AG20443 (cell line): ENCODE results near the gene DHX57.

Source experiments
- DNase-seq: peaks from one replicate; pipeline ENCODE4 v3.0.0; 2012; ENCODE audit warnings: low spot score, mixed read lengths

Gene DHX57

GRCh38 chr2:38750011-38750890 is 125.5 kb downstream of the DHX57 start:
- peak; percentile 83 for DNase-seq

- DNase-seq, result no peak
These were observed 126.6 kb downstream of the DHX57 start for GRCh38 chr2:38748943-38749804.

DNA sequence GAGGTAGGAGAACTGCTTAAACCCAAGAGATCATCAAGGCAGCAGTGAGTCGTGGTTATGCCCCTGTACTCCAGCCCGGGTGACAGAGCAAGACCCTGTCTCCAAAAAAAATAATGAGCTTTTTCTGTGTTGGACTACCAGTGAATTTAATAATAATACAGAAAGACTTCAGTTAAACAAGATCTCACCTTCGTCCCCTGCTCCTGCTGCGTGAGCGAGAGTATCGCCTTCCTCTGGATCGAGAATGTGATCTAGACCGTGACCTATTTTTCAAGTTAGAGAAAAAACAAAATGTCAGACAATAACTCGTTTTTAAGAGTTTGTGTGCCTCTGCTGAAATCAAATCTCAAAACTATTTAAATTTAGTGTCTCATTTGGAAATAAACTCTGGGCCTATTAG is 127.3 kb downstream of the DHX57 start:
- DNase-seq, result no peak

GRCh38 chr2:38747819-38748218 is 127.9 kb downstream of the DHX57 start:
- no peak for DNase-seq
